Inferior parietal cortex (tissue), 1 donor: ENCODE results near the gene ADAMTS6.
"Not testable (repeated sequence)": the region's sequence is repeated elsewhere in the genome, so short reads cannot be mapped to it uniquely, and the experiment has no call there.

Experiments
- DNase-seq: peaks from one replicate; pipeline ENCODE4 v3.0.0-alpha.2; 2016; ENCODE audit errors: extremely low spot score

The ADAMTS6 gene

GRCh38 chr5:65481635-65482295 lies at the start of gene ADAMTS6:
TSS of gene ADAMTS6 (minus strand) at chr5:65481920. CDS start at chr5:65473673, 8,247 bp downstream.
- DNase-seq, result peak; percentile 83

- no peak for DNase-seq
These were observed 49.2 kb upstream of the ADAMTS6 start for GRCh38 chr5:65530904-65531303.

GRCh38 chr5:65525726-65526125 lies 44.0 kb upstream of the ADAMTS6 start:
- no peak for DNase-seq

GRCh38 chr5:65512170-65512937 lies 30.6 kb upstream of the ADAMTS6 start:
- DNase-seq, result no peak

- DNase-seq, result no peak
These were observed 27.3 kb upstream of the ADAMTS6 start for GRCh38 chr5:65508978-65509377.

GRCh38 chr5:65506961-65507360 lies 25.2 kb upstream of the ADAMTS6 start:
- no peak for DNase-seq

GRCh38 chr5:65489119-65489518 lies 7.4 kb upstream of the ADAMTS6 start:
- no peak for DNase-seq

GRCh38 chr5:65488038-65488687 lies 6.4 kb upstream of the ADAMTS6 start:
- DNase-seq, result not testable (repeated sequence)

- DNase-seq, result not testable (repeated sequence)
These were observed 5.1 kb upstream of the ADAMTS6 start for GRCh38 chr5:65486803-65487202.

- DNase-seq, result no peak
These were observed 3.7 kb upstream of the ADAMTS6 start for GRCh38 chr5:65485405-65485804.

- peak; percentile 77 for DNase-seq
These were observed 2.0 kb upstream of the ADAMTS6 start for GRCh38 chr5:65483546-65484346.

- DNase-seq, result peak; percentile 63
These were observed 1.2 kb upstream of the ADAMTS6 start for GRCh38 chr5:65482736-65483545.

- DNase-seq, result peak; percentile 67
These were observed 596 bp upstream of the ADAMTS6 start for GRCh38 chr5:65482296-65482735.

GRCh38 chr5:65481171-65481581 lies 544 bp downstream of the ADAMTS6 start:
- DNase-seq, result peak; percentile 12

GRCh38 chr5:65480306-65480865 lies 1.3 kb downstream of the ADAMTS6 start:
- peak; percentile 55 for DNase-seq

- no peak for DNase-seq
These were observed 2.2 kb downstream of the ADAMTS6 start for GRCh38 chr5:65479527-65479926.

GRCh38 chr5:65478336-65478735 lies 3.4 kb downstream of the ADAMTS6 start:
- no peak for DNase-seq

- no peak for DNase-seq
These were observed 5.8 kb downstream of the ADAMTS6 start for GRCh38 chr5:65475895-65476294.

GRCh38 chr5:65475336-65475735 lies 6.4 kb downstream of the ADAMTS6 start:
- no peak for DNase-seq

- no peak for DNase-seq
These were observed 7.5 kb downstream of the ADAMTS6 start for GRCh38 chr5:65474130-65474711.
